22Rv1 (cell line): Measurements from ENCODE around the gene VSIG8.

Source experiments
- CTCF ChIP-seq: fragments of 450-650 bp; IDR thresholded peaks from 2 replicates; pipeline ENCODE4 v1.5.1; 2017; ENCODE audit warnings: mild to moderate bottlenecking
- ZFX ChIP-seq: fragments of 450-650 bp; IDR thresholded peaks from 2 replicates; pipeline ENCODE4 v1.6.1; 2017; ENCODE audit warnings: antibody characterized with exemption, borderline replicate concordance

- no peak for TF ChIP-seq CTCF
- no peak for TF ChIP-seq ZFX
These were observed 57.5 kb downstream of the VSIG8 start for GRCh38 chr1:159804924-159805323.
